Heart right ventricle (tissue), 16 donors: Measurements from ENCODE around the gene SYCE3. TPM values are rescaled to one million over a fixed set of nuclear protein-coding genes. Genes with fewer than 3 reads are reported as not detected.
A peak's percentile ranks its signal among the peaks of the same experiment; 100 is the strongest.

ENCODE experiments used
- ATAC-seq, 8 donors: fragments of 200-7000 bp; cut with Tn5 transposase; one replicate each; pipeline ENCODE4 v1.9.1; 2020; ENCODE audit warnings: mild to moderate bottlenecking in 8 of 8, moderate library complexity in 8 of 8, moderate number of reproducible peaks in 1 of 8
- DNase-seq, 2 donors: peaks; one replicate each; pipeline ENCODE4 v3.0.0-alpha.2; 2020
- H3K27ac ChIP-seq, 10 donors: fragments of 200-600 bp; sonication (generic) in 2 of 10; one replicate each; pipeline versions ENCODE4 v1.5.0 to v1.8.0; 2020 to 2022; ENCODE audit warnings: mild to moderate bottlenecking in 3 of 10
- H3K27me3 ChIP-seq, 7 donors: fragments of 200-600 bp; one replicate each; pipeline ENCODE4 v1.8.0; 2021 to 2022; ENCODE audit warnings: mild to moderate bottlenecking in 2 of 7
- H3K36me3 ChIP-seq, 9 donors: fragments of 200-600 bp; sonication (generic) in 1 of 9; one replicate each; pipeline versions ENCODE4 v1.5.0 to v1.8.0; 2020 to 2022; ENCODE audit warnings: mild to moderate bottlenecking in 2 of 9
- H3K4me1 ChIP-seq, 9 donors: fragments of 200-600 bp; sonication (generic) in 1 of 9; one replicate each; pipeline versions ENCODE4 v1.5.0 to v1.8.0; 2020 to 2022; ENCODE audit warnings: mild to moderate bottlenecking in 4 of 9
- H3K4me3 ChIP-seq, 10 donors: fragments of 200-600 bp; sonication (generic) in 2 of 10; one replicate each; pipeline versions ENCODE4 v1.5.0 to v1.8.0; 2020 to 2022; ENCODE audit warnings: mild to moderate bottlenecking in 7 of 10, moderate library complexity in 2 of 10
- H3K9me3 ChIP-seq, 11 donors: fragments of 200-600 bp in 10 of 11; sonication (generic) in 2 of 11; one replicate each; pipeline versions ENCODE4 v1.5.0 to v1.8.0; 2013 to 2022; ENCODE audit warnings: mild to moderate bottlenecking in 2 of 11, control low read depth in 1 of 11, moderate library complexity in 1 of 11
- CTCF ChIP-seq, 9 donors: fragments of 200-600 bp; sonication (generic) in 2 of 9; IDR thresholded peaks; one replicate each; pipeline versions ENCODE4 v1.5.0 to v1.8.0; 2021 to 2022; ENCODE audit warnings: antibody characterized with exemption in 9 of 9, mild to moderate bottlenecking in 5 of 9, moderate library complexity in 1 of 9
- WGBS, 2 donors: extraction: QIAGEN DNeasy Blood & Tissue Kit; methylation state at CpG; one replicate each; pipeline ENCODE4 v1.1.7; 2013; ENCODE audit warnings: inconsistent platforms in 1 of 2; 5-methylcytosine and 5-hydroxymethylcytosine counted together
- intact Hi-C, 10 donors: fragments of 100-400 bp; cut with DNase I; formaldehyde crosslinking; loops; one replicate each; pipeline versions ENCODE4 v1.11.1 to v1.14.2; 2022
- polyA plus RNA-seq, 2 donors: library from polyadenylated mRNA; stranded (reverse); fragments of 200-250 nt; gene quantifications; one replicate each; pipeline ENCODE4 v1.2.3, GENCODE V29; 2013
- total RNA-seq, 10 donors: library from RNA; stranded (reverse); fragmentation: NEBNext Ultra II Directional in 3 of 10; extraction: Animal tissue kit (Norgen Biotek cat#: 25700) in 3 of 10; gene quantifications; one replicate each; pipeline versions ENCODE4 v1.2.1 to v1.2.4, GENCODE V29; 2021 to 2023
- donor health status: Arrhythmogenic right ventricular cardiomyopathy.
- donor health status: ischemic (EF 13 %, LVEDD 7.1; RV severe dilation, severe dysfunction).
- donor health status: healthy with polysubstance abuse.
- donor health status: DM: no; HTN: yes; CAD: no.
- donor health status: DM: no; HTN: no; CAD: no.
- donor health status: ischemic (EF 25% LVEDD 6.9; RV normal size, moderate dysfunction).
- donor health status: ischemic (EF 25% LVEDD 5.7; RV mildly dilated, moderate dysfunction).
- donor health status: healthy.
- donor health status: DM: yes; HTN: yes; CAD: no.
- donor health status: Ischemic cardiomyopathy.
- donor health status: ischemic (EF 35%, LVEDD 5.7; RV mildly dilated, moderate dysfunction).
- donor health status: nonischemic (EF 11% LVEDD 7.7; RV severe dilation, severe dysfunction).
- donor health status: DM: yes; HTN: yes; CAD: no.
- donor health status: PGD.
- donor health status: ischemic (EF 29% LVEDD 5.4; RV normal size, mild dysfunction).
- donor health status: nonischemic (EF 23%, LVEDD 6.1; RV moderate dilation, normal function).

Gene SYCE3
- total and polyA plus RNA-seq, 12 donors: 0.74 to 0.90 TPM; not detected in 10

GRCh38 chr22:50569896-50570535, 7.3 kb upstream of the SYCE3 start:
- Histone ChIP-seq H3K4me3 (no peak overlapping the region), H3K4me1 (peaks cover 0 to 19% (median under 1%) of the 10 kb centered on the region in 9 donors), H3K27me3 (no peaks in the 10 kb centered on the region), H3K9me3 (no peaks in the 10 kb centered on the region), H3K36me3 (peaks cover 0 to 78% (median 14%) of the 10 kb centered on the region in 9 donors), H3K27ac (no peak overlapping the region)
- no peak for DNase-seq
- 87 to 92% methylated on average over 13 of the region's 13 CpGs for WGBS, 2 donors
- intact Hi-C loops: no loop called here
- TF ChIP-seq CTCF (IDR thresholded peaks at IDR 0.05): no peak
- no peak for ATAC-seq

- Histone ChIP-seq H3K27ac (peak overlapping the region in 2 of 10 donors; percentile 31 to 37), H3K9me3 (no peaks in the 10 kb centered on the region), H3K36me3 (peaks cover 0 to 71% (median 14%) of the 10 kb centered on the region in 9 donors), H3K4me3 (no peak overlapping the region), H3K27me3 (no peaks in the 10 kb centered on the region), H3K4me1 (peaks cover 0 to 19% (median 6%) of the 10 kb centered on the region in 9 donors)
- 75 to 80% methylated on average over 8 of the region's 8 CpGs for WGBS, 2 donors
- DNase-seq (no peak), ATAC-seq (no peak)
- TF ChIP-seq CTCF (IDR thresholded peaks at IDR 0.05): no peak
- intact Hi-C loops: no loop called here
Observed at GRCh38 chr22:50569041-50569459, 6.3 kb upstream of the SYCE3 start.

GRCh38 chr22:50568626-50569025, 5.9 kb upstream of the SYCE3 start:
- Histone ChIP-seq H3K9me3 (no peaks in the 10 kb centered on the region), H3K27ac (peak overlapping the region in 2 of 10 donors; percentile 31 to 37), H3K4me3 (no peak overlapping the region), H3K4me1 (peaks cover 0 to 20% (median 5%) of the 10 kb centered on the region in 9 donors), H3K36me3 (peaks cover 0 to 67% (median 14%) of the 10 kb centered on the region in 9 donors), H3K27me3 (no peaks in the 10 kb centered on the region)
- no peak for TF ChIP-seq CTCF (IDR thresholded peaks at IDR 0.05)
- ATAC-seq (peak in 4 of 8 donors; percentile 7 to 31 (median 14)), DNase-seq (no peak)
- 72 to 82% methylated on average over 7 of the region's 7 CpGs for WGBS, 2 donors
- intact Hi-C loops: no loop called here

- H3K36me3 ChIP-seq: peaks cover 0 to 58% (median 14%) of the 10 kb centered on the region in 9 donors
- intact Hi-C loops: no loop called here
- no peak overlapping the region for H3K27ac ChIP-seq
- peaks cover 0 to 26% (median 9%) of the 10 kb centered on the region in 9 donors for H3K4me1 ChIP-seq
- DNase-seq (no peak), ATAC-seq (no peak)
- no peak overlapping the region for H3K4me3 ChIP-seq
- H3K9me3 ChIP-seq: no peaks in the 10 kb centered on the region
- no peaks in the 10 kb centered on the region for H3K27me3 ChIP-seq
- WGBS, 2 donors: 89 to 92% methylated on average over 7 of the region's 7 CpGs
- TF ChIP-seq CTCF (IDR thresholded peaks at IDR 0.05): no peak
Observed at GRCh38 chr22:50567721-50568252, 5.1 kb upstream of the SYCE3 start.
